K562 (cell line): Measurements from ENCODE around the gene SOS1. TPM values are rescaled to one million over a fixed set of nuclear protein-coding genes. Genes with fewer than 3 reads are reported as not detected.

Source experiments
- EP400 ChIP-seq: fragments of 450-650 bp; IDR thresholded peaks from 2 replicates; pipeline ENCODE4 v1.6.1; 2017; ENCODE audit warnings: antibody characterized with exemption, mild to moderate bottlenecking, moderate library complexity
- HMGN3 ChIP-seq: IDR thresholded peaks from 2 replicates; pipeline ENCODE4 v1.6.1; 2011; ENCODE audit warnings: borderline replicate concordance, low read depth, mild to moderate bottlenecking, mixed read lengths, low read length; ENCODE audit not compliant: insufficient read length; ENCODE audit errors: extremely low read depth
- RAD21 ChIP-seq, 2 experiments: fragments of 250-450 bp in 1 of 2; fragments of 450-650 bp in 1 of 2; sonication (Bioruptor Pico) in 1 of 2; formaldehyde crosslinking in 1 of 2; IDR thresholded peaks in 1 of 2; conservative IDR thresholded peaks in 1 of 2; 2 replicates each; pipeline versions ENCODE4 v1.4.0 to v1.8.0; 2020 to 2022; ENCODE audit warnings: mild to moderate bottlenecking in 2 of 2, moderate library complexity in 1 of 2
- RBM39 ChIP-seq: fragments of 200-400 bp; formaldehyde crosslinking; optimal IDR thresholded peaks from 2 replicates; pipeline ENCODE3; 2018; ENCODE audit warnings: low read depth, low read length
- SMAD4 ChIP-seq: fragments of 250-450 bp; sonication (Bioruptor Pico); conservative IDR thresholded peaks from 2 replicates; pipeline ENCODE4 v1.8.0; 2021; ENCODE audit warnings: inconsistent platforms, mild to moderate bottlenecking, moderate library complexity
- TRIM28 ChIP-seq: fragments of 450-650 bp; IDR thresholded peaks from 2 replicates; pipeline ENCODE4 v1.6.1; 2017
- ZNF75A ChIP-seq: fragments of 450-650 bp; formaldehyde crosslinking; IDR thresholded peaks from 2 replicates; pipeline ENCODE4 v1.4.0; 2020; ENCODE audit warnings: mild to moderate bottlenecking
- polyA plus RNA-seq, 8 experiments: library from polyadenylated mRNA; depleted of rRNA in 4 of 8; stranded (reverse) in 5 of 8; unstranded in 3 of 8; fragments of >200 nt; fragmentation: Nextera tagmentation in 2 of 8; fragmentation: Illumina TruSeq in 1 of 8; extraction: Ambion mirVana in 2 of 8; extraction: Trizol in 1 of 8; gene quantifications; 2 replicates each; pipeline versions ENCODE4 v1.2.1 to v1.2.3, GENCODE V29; 2011 to 2014; ENCODE audit warnings: inconsistent platforms in 1 of 8, missing spikeins in 1 of 8
- total RNA-seq, 7 experiments: library from RNA; depleted of rRNA in 6 of 7; stranded (reverse); fragments of >200 nt in 6 of 7; fragmentation: Illumina TruSeq in 2 of 7; extraction: Trizol in 2 of 7; gene quantifications; 2 replicates each; pipeline versions ENCODE4 v1.2.1 to v1.2.3, GENCODE V29; 2011 to 2021; ENCODE audit warnings: low replicate concordance in 1 of 7
- TF ChIP-seq, protein P1 (sequence below): fragments of 250-450 bp; sonication (Bioruptor Pico); IDR thresholded peaks from 2 replicates; pipeline ENCODE4 v1.4.0; 2020; ENCODE audit warnings: mild to moderate bottlenecking
- TF ChIP-seq, protein P2 (sequence below): fragments of 200-400 bp; formaldehyde crosslinking; IDR thresholded peaks from 2 replicates; pipeline ENCODE4 v1.6.1; 2017; ENCODE audit warnings: mild to moderate bottlenecking, low read depth, low read length, moderate library complexity
- TF ChIP-seq, protein P3 (sequence below): fragments of 250-450 bp; sonication (Bioruptor Pico); IDR thresholded peaks from 2 replicates; pipeline ENCODE4 v1.5.0; 2021
- TF ChIP-seq, protein P4 (sequence below): sonication (generic); formaldehyde crosslinking; IDR thresholded peaks from 2 replicates; pipeline ENCODE4 v1.8.0; 2022; ENCODE audit warnings: mild to moderate bottlenecking, low read depth, missing genetic modification reagents
- TF ChIP-seq, protein P5 (sequence below): fragments of 450-650 bp; IDR thresholded peaks from 2 replicates; pipeline ENCODE4 v1.6.1; 2016
- TF ChIP-seq, protein P6 (sequence below): fragments of 450-650 bp; formaldehyde crosslinking; IDR thresholded peaks from 2 replicates; pipeline ENCODE4 v1.4.0; 2020; ENCODE audit warnings: mild to moderate bottlenecking, moderate library complexity
- TF ChIP-seq, protein P7 (sequence below): conservative IDR thresholded peaks from 2 replicates; pipeline ENCODE4 v1.6.1; 2011; ENCODE audit warnings: low read depth, mild to moderate bottlenecking, low read length; ENCODE audit not compliant: control insufficient read depth

The SOS1 gene
- total and polyA plus RNA-seq, 9 of the 15 experiments (the other 6 are each of a cell fraction or from before 2014, with no cell fraction given), result 2.5 to 27.1 (median 16.3) TPM

DNA sequence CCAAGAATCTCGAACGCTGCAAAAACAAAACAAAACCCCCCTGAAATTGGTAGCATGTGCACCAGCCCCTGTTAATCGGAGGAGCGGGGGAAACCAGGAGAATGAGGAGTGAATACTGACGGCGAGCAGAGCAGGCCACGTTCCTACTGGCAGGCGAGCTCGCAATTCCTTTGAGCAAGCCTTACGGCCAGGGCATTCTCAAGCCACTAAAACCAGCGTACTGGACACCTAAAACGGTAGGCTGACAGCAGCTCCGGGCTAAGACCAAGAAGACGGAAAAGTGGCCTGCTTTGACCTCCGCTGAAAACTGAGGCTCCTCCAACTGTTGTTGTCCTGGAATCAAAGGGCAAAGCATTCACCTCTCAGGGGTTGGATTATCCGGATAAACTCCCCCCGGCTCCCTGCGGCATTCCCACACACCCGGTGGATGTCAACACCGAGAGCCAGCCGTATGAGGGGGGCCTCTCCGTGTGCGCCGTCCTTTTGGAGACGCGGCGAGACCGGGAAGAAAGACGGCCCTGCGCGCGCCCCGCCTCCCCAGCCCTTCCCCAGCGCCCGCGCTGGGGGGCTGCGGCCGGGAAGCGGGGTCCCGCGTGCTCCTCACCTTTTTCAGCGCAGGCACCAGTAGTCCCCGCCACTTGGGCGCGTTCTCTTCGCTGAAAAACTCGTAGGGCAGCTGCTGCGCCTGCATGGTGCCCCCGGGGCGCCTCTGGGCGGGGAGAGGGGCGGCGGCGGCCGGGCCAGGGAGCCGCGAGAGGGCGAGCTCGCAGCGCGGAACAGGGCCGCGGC is 925 bp downstream of the SOS1 start (continued):
- TF ChIP-seq, protein P1, sequence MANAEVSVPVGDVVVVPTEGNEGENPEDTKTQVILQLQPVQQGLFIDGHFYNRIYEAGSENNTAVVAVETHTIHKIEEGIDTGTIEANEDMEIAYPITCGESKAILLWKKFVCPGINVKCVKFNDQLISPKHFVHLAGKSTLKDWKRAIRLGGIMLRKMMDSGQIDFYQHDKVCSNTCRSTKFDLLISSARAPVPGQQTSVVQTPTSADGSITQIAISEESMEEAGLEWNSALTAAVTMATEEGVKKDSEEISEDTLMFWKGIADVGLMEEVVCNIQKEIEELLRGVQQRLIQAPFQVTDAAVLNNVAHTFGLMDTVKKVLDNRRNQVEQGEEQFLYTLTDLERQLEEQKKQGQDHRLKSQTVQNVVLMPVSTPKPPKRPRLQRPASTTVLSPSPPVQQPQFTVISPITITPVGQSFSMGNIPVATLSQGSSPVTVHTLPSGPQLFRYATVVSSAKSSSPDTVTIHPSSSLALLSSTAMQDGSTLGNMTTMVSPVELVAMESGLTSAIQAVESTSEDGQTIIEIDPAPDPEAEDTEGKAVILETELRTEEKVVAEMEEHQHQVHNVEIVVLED, result peak; percentile 16; the same call in 1 of the 2 replicates
- TF ChIP-seq, protein P2, sequence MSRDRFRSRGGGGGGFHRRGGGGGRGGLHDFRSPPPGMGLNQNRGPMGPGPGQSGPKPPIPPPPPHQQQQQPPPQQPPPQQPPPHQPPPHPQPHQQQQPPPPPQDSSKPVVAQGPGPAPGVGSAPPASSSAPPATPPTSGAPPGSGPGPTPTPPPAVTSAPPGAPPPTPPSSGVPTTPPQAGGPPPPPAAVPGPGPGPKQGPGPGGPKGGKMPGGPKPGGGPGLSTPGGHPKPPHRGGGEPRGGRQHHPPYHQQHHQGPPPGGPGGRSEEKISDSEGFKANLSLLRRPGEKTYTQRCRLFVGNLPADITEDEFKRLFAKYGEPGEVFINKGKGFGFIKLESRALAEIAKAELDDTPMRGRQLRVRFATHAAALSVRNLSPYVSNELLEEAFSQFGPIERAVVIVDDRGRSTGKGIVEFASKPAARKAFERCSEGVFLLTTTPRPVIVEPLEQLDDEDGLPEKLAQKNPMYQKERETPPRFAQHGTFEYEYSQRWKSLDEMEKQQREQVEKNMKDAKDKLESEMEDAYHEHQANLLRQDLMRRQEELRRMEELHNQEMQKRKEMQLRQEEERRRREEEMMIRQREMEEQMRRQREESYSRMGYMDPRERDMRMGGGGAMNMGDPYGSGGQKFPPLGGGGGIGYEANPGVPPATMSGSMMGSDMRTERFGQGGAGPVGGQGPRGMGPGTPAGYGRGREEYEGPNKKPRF, result no peak
- peak; percentile 57 to 74 for TF ChIP-seq RAD21 (CRISPR knock-in tag; conservative IDR thresholded peaks at IDR 0.05 in 1 of 2, IDR thresholded peaks at IDR 0.05 in 1 of 2)
- no peak for TF ChIP-seq ZNF75A (CRISPR knock-in tag)
- peak; percentile 29; the same call in 1 of the 2 replicates for TF ChIP-seq EP400
- TF ChIP-seq HMGN3, result no peak
- TF ChIP-seq, protein P3, sequence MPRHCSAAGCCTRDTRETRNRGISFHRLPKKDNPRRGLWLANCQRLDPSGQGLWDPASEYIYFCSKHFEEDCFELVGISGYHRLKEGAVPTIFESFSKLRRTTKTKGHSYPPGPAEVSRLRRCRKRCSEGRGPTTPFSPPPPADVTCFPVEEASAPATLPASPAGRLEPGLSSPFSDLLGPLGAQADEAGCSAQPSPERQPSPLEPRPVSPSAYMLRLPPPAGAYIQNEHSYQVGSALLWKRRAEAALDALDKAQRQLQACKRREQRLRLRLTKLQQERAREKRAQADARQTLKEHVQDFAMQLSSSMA, result 0 out of 2 replicates have a peak, but pooled peaks have one; percentile 23
- TF ChIP-seq, protein P4, sequence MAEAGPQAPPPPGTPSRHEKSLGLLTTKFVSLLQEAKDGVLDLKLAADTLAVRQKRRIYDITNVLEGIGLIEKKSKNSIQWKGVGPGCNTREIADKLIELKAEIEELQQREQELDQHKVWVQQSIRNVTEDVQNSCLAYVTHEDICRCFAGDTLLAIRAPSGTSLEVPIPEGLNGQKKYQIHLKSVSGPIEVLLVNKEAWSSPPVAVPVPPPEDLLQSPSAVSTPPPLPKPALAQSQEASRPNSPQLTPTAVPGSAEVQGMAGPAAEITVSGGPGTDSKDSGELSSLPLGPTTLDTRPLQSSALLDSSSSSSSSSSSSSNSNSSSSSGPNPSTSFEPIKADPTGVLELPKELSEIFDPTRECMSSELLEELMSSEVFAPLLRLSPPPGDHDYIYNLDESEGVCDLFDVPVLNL (CRISPR knock-in tag), result no peak
- TF ChIP-seq, protein P5, sequence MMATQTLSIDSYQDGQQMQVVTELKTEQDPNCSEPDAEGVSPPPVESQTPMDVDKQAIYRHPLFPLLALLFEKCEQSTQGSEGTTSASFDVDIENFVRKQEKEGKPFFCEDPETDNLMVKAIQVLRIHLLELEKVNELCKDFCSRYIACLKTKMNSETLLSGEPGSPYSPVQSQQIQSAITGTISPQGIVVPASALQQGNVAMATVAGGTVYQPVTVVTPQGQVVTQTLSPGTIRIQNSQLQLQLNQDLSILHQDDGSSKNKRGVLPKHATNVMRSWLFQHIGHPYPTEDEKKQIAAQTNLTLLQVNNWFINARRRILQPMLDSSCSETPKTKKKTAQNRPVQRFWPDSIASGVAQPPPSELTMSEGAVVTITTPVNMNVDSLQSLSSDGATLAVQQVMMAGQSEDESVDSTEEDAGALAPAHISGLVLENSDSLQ, result no peak
- no peak for TF ChIP-seq TRIM28
- TF ChIP-seq, protein P6, sequence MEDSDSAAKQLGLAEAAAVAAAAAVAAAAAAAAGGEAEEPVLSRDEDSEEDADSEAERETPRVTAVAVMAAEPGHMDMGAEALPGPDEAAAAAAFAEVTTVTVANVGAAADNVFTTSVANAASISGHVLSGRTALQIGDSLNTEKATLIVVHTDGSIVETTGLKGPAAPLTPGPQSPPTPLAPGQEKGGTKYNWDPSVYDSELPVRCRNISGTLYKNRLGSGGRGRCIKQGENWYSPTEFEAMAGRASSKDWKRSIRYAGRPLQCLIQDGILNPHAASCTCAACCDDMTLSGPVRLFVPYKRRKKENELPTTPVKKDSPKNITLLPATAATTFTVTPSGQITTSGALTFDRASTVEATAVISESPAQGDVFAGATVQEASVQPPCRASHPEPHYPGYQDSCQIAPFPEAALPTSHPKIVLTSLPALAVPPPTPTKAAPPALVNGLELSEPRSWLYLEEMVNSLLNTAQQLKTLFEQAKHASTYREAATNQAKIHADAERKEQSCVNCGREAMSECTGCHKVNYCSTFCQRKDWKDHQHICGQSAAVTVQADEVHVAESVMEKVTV (CRISPR knock-in tag), result 0 out of 2 replicates have a peak, but pooled peaks have one; percentile 16
- TF ChIP-seq RBM39, result no peak
- TF ChIP-seq SMAD4 (CRISPR knock-in tag), result peak; percentile 62; the same call in 1 of the 2 replicates
- TF ChIP-seq, protein P7, sequence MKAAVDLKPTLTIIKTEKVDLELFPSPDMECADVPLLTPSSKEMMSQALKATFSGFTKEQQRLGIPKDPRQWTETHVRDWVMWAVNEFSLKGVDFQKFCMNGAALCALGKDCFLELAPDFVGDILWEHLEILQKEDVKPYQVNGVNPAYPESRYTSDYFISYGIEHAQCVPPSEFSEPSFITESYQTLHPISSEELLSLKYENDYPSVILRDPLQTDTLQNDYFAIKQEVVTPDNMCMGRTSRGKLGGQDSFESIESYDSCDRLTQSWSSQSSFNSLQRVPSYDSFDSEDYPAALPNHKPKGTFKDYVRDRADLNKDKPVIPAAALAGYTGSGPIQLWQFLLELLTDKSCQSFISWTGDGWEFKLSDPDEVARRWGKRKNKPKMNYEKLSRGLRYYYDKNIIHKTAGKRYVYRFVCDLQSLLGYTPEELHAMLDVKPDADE, result no peak
